ENCODE data around the gene DQX1. TPM values are rescaled to one million over a fixed set of nuclear protein-coding genes. Genes with fewer than 3 reads are reported as not detected.
"Not testable (repeated sequence)": the region's sequence is repeated elsewhere in the genome, so short reads cannot be mapped to it uniquely, and the experiment has no call there.

The DQX1 gene
- total and polyA plus RNA-seq, 2 experiments from 2014 or later = 0.32 to 0.52 TPM

GRCh38 chr2:74472086-74472944 is 53.7 kb downstream of the DQX1 start, which contains the start of gene MRPL53:
Gene MRPL53 (minus strand): TSS chr2:74472680. CDS start chr2:74472660, 20 bp downstream.
- peaks cover 2% of the 10 kb centered on the region; the same call in 1 of the 3 replicates for H3K4me1 Mint-ChIP-seq
- no peaks in the 10 kb centered on the region for H3K27me3 ChIP-seq (ENCODE audit: insufficient read depth)
- no peaks in the 10 kb centered on the region for H3K79me2 ChIP-seq (replicated peaks; ENCODE audit: insufficient read depth)
- H3K4me2 ChIP-seq = peak within 1 kb of the TSS; percentile 92
- peak within 1 kb of the TSS; percentile 72 for H2AFZ ChIP-seq
- H3F3A ChIP-seq (replicated peaks; ENCODE audit: low read depth) = peaks cover 13% of the 10 kb centered on the region
- H3K27ac ChIP-seq (ENCODE audit: low read depth) = peak within 1 kb of the TSS; percentile 96
- no peaks in the 10 kb centered on the region; the same call in 2 of the 3 replicates for H3K9me3 Mint-ChIP-seq
- no peak for TF ChIP-seq EZH2 (IDR thresholded peaks at IDR 0.05; ENCODE audit: low read depth, unreplicated experiment)
- TF ChIP-seq POLR2AphosphoS5 (IDR thresholded peaks at IDR 0.05; ENCODE audit: low read depth) = peak; percentile 99
- TF ChIP-seq ETS1 (IDR thresholded peaks at IDR 0.05) = peak; percentile 95
- peak; percentile 83 for TF ChIP-seq CREB1 (CRISPR knock-in tag; IDR thresholded peaks at IDR 0.05; ENCODE audit: low read depth)
- DNase-seq (ENCODE audit: low spot score) (peak; percentile 98), ATAC-seq (peak; percentile 93)
- H3K9me2 ChIP-seq (ENCODE audit: insufficient read depth) = no peaks in the 10 kb centered on the region
- peak within 1 kb of the TSS; percentile 98 for H3K27ac Mint-ChIP-seq
- H3K36me3 Mint-ChIP-seq (ENCODE audit: low read depth) = peaks cover 19% of the 10 kb centered on the region
- H3K27me3 Mint-ChIP-seq (ENCODE audit: insufficient read depth, low read depth, poor library complexity) = peaks cover 15% of the 10 kb centered on the region
- H3K4me3 ChIP-seq = peak within 1 kb of the TSS; percentile 80
- H3K4me1 ChIP-seq (ENCODE audit: insufficient read depth) = peaks cover 7% of the 10 kb centered on the region; the same call in 1 of the 2 replicates
- H4K20me1 ChIP-seq (replicated peaks; ENCODE audit: insufficient read depth) = no peaks in the 10 kb centered on the region
- no peaks in the 10 kb centered on the region for H3K36me3 ChIP-seq (ENCODE audit: insufficient read depth)
- peak within 1 kb of the TSS; percentile 98 for H3K4me3 Mint-ChIP-seq

- Histone ChIP-seq H3F3A (replicated peaks; ENCODE audit: low read depth) (peaks cover 13% of the 10 kb centered on the region), H3K4me3 (peak overlapping the region; percentile 80), H3K9me2 (ENCODE audit: insufficient read depth) (no peaks in the 10 kb centered on the region), H3K4me1 (ENCODE audit: insufficient read depth) (peaks cover 7% of the 10 kb centered on the region; the same call in 1 of the 2 replicates), H3K36me3 (ENCODE audit: insufficient read depth) (no peaks in the 10 kb centered on the region), H3K27ac (ENCODE audit: low read depth) (peak overlapping the region; percentile 83; the same call in 1 of the 2 replicates), H4K20me1 (replicated peaks; ENCODE audit: insufficient read depth) (no peaks in the 10 kb centered on the region), H3K79me2 (replicated peaks; ENCODE audit: insufficient read depth) (no peaks in the 10 kb centered on the region), H3K4me2 (peak overlapping the region; percentile 92), H2AFZ (peak overlapping the region; percentile 72), H3K27me3 (ENCODE audit: insufficient read depth) (no peaks in the 10 kb centered on the region)
- TF ChIP-seq POLR2AphosphoS5 (IDR thresholded peaks at IDR 0.05; ENCODE audit: low read depth) (no peak), CREB1 (CRISPR knock-in tag; IDR thresholded peaks at IDR 0.05; ENCODE audit: low read depth) (no peak), STAT1 (IDR thresholded peaks at IDR 0.05; ENCODE audit: unreplicated experiment) (no peak), ETS1 (IDR thresholded peaks at IDR 0.05) (no peak), ZNF114 (CRISPR knock-in tag; IDR thresholded peaks at IDR 0.05) (no peak), EZH2 (IDR thresholded peaks at IDR 0.05; ENCODE audit: low read depth, unreplicated experiment) (no peak), CTCF (conservative IDR thresholded peaks at IDR 0.05; ENCODE audit: low read depth in 2 of 2) (no peak), NANOG (IDR thresholded peaks at IDR 0.05; ENCODE audit: borderline replicate concordance) (no peak), JUNB (IDR thresholded peaks at IDR 0.05; ENCODE audit: unreplicated experiment) (no peak), EZH2phosphoT487 (IDR thresholded peaks at IDR 0.05; ENCODE audit: unreplicated experiment) (no peak)
- peaks cover 19% of the 10 kb centered on the region for H3K36me3 Mint-ChIP-seq (ENCODE audit: low read depth)
- DNase-seq (ENCODE audit: low spot score) = no peak
- ATAC-seq = no peak
- H3K4me3 Mint-ChIP-seq = peak overlapping the region; percentile 98
- peak overlapping the region; percentile 98 for H3K27ac Mint-ChIP-seq
- H3K4me1 Mint-ChIP-seq = peaks cover 2% of the 10 kb centered on the region; the same call in 1 of the 3 replicates
- peaks cover 15% of the 10 kb centered on the region for H3K27me3 Mint-ChIP-seq (ENCODE audit: insufficient read depth, low read depth, poor library complexity)
- no peaks in the 10 kb centered on the region; the same call in 2 of the 3 replicates for H3K9me3 Mint-ChIP-seq
Observed at GRCh38 chr2:74471332-74472065, 54.5 kb downstream of the DQX1 start.

GRCh38 chr2:74470742-74471141 is 55.3 kb downstream of the DQX1 start:
- not testable (repeated sequence) for H3K27me3 ChIP-seq (ENCODE audit: insufficient read depth); H3K4me3 ChIP-seq; ATAC-seq; H3K9me3 Mint-ChIP-seq; H3K36me3 ChIP-seq (ENCODE audit: insufficient read depth); H3K27ac ChIP-seq (ENCODE audit: low read depth); H3K27ac Mint-ChIP-seq; H3K4me2 ChIP-seq; H3K79me2 ChIP-seq (replicated peaks; ENCODE audit: insufficient read depth); H4K20me1 ChIP-seq (replicated peaks; ENCODE audit: insufficient read depth); H3K4me1 ChIP-seq (ENCODE audit: insufficient read depth); H3K4me1 Mint-ChIP-seq; DNase-seq (ENCODE audit: low spot score); H3K9me2 ChIP-seq (ENCODE audit: insufficient read depth); H2AFZ ChIP-seq
- peaks cover 17% of the 10 kb centered on the region for H3K36me3 Mint-ChIP-seq (ENCODE audit: low read depth)
- H3F3A ChIP-seq (replicated peaks; ENCODE audit: low read depth) = peaks cover 13% of the 10 kb centered on the region
- peaks cover 15% of the 10 kb centered on the region for H3K27me3 Mint-ChIP-seq (ENCODE audit: insufficient read depth, low read depth, poor library complexity)
- peak overlapping the region; percentile 55; the same call in 2 of the 3 replicates for H3K4me3 Mint-ChIP-seq

All from GM23338 (cell line).